Left ventricle myocardium superior (tissue), 1 donor: Measurements from ENCODE around the gene NOC2L. TPM values are rescaled to one million over a fixed set of nuclear protein-coding genes. Genes with fewer than 3 reads are reported as not detected.

Experiments used
- ATAC-seq: fragments of 200-7000 bp; cut with Tn5 transposase; one replicate; pipeline ENCODE4 v1.9.1; 2020; ENCODE audit warnings: mild to moderate bottlenecking, moderate library complexity
- DNase-seq: peaks from one replicate; pipeline ENCODE4 v3.0.0-alpha.2; 2020
- intact Hi-C: fragments of 100-400 bp; cut with micrococcal nuclease; formaldehyde crosslinking; loops from one replicate; pipeline ENCODE4 v1.11.0; 2022
- total RNA-seq: library from RNA; stranded (reverse); fragmentation: NEBNext Ultra II Directional; extraction: Animal tissue kit (Norgen Biotek cat#: 25700); gene quantifications from one replicate; pipeline ENCODE4 v1.2.1, GENCODE V29; 2021
- donor health status: DM: no; HTN: yes; CAD: no; lungs with severe emphysema.

Gene NOC2L
- total RNA-seq, 1 donor from 2014 or later, result 46.8 TPM

GRCh38 chr1:923991-924655 lies 34.9 kb downstream of the NOC2L start:
- ATAC-seq (no peak), DNase-seq (no peak)
- intact Hi-C loops, result no loop called here

- ATAC-seq, result peak; percentile 76
Measured at GRCh38 chr1:923131-923990, 35.7 kb downstream of the NOC2L start, which contains the start of gene SAMD11. Gene SAMD11, plus strand, starts transcription at chr1:923923. Its CDS starts 509 bp downstream, at chr1:924432.

DNA sequence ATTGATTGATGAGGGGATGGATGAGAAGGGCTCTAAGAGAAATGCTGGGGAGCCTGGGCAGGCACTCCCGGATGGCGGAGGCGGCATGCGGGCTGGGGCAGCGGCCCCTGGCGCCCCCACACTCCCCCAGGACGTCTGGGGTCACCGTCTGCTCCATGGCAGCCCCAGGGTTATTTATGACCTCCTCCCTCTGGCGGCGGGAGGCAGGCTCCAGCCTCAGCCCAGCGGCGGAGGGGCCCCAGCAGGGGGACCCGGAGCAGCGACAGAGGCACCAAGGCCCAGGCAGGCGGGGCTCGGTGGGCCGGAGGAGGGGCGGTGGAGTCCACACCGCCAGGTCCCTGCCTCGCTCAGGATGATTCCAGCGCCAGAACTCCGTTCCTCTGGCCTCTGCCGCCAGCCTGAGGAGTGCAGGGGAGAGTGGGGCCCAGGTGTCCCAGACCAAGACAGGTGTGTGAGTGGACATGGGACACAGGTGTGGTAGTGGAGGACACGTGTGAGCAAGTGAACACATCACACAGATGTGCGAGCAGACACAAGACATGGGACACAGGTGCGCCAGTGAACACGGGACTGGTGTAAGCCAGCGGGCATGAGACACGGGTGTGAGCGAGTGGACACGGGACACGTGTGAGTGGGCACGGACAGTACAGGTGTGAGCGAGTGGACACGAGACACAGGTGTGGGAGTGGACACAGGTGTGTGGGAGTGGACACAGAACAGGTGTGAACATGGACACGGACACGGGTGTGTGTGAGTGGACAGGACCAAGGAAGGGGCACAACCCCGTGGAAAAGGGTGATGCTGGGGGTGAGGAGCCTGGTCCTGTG lies 37.8 kb downstream of the NOC2L start:
- peak; percentile 81 for ATAC-seq
- intact Hi-C loops, result no loop called here
- DNase-seq, result peak; percentile 83

More at GRCh38 chr1:923131-923990, 35.7 kb downstream of the NOC2L start, which contains the start of gene SAMD11:
- DNase-seq, result peak; percentile 92
- intact Hi-C loops, result no loop called here

DNA sequence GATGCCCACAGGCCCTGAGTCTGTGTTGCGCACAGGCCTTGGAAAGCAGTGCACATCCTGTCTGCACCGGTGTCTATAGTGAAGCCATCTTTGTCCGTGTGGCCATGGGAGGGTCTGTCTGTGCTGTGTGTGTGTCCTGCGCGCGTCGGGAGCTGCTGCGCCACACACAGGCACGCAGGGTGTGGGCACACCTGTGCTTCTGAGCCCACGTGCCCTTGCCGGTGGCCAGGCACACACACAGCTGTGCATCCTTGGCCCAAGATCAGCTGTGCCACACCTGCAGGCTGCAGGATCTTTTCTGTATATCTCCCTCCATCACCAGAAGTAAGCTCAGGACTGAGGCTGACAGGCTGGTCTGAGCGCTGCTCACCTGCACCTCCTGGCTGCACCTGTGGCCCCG lies 38.5 kb downstream of the NOC2L start:
- ATAC-seq, result no peak
- intact Hi-C loops, result no loop called here
- DNase-seq, result no peak

DNA sequence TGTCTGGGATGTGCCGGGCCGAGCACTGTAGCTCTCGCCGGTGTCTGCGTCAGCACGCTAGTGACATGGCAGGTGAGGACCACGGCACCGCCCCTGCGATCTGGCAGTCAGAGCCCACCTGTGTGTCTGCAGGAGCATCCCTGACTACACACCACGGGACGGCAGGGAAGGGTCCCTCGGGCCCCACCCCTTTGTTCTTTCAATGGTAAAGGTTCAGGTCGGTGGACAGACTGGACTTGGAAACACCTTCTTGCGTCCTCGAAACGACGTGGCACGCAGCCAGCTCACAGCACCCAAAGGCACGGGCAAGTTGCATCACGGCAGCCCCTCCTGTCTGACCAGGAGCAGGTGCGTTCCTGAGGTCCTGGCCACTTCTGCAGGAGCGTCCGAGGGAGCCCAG lies 39.0 kb downstream of the NOC2L start:
- intact Hi-C loops, result no loop called here
- DNase-seq (no peak), ATAC-seq (no peak)

GRCh38 chr1:919271-919872 lies 39.7 kb downstream of the NOC2L start:
- no peak for ATAC-seq
- no peak for DNase-seq
- intact Hi-C loops, result no loop called here

- peak; percentile 15 for DNase-seq
- intact Hi-C loops, result no loop called here
- no peak for ATAC-seq
Measured at GRCh38 chr1:918843-919242, 40.2 kb downstream of the NOC2L start.

- intact Hi-C loops, result no loop called here
- no peak for ATAC-seq
- peak; percentile 20 for DNase-seq
Measured at GRCh38 chr1:918353-918752, 40.7 kb downstream of the NOC2L start.

DNA sequence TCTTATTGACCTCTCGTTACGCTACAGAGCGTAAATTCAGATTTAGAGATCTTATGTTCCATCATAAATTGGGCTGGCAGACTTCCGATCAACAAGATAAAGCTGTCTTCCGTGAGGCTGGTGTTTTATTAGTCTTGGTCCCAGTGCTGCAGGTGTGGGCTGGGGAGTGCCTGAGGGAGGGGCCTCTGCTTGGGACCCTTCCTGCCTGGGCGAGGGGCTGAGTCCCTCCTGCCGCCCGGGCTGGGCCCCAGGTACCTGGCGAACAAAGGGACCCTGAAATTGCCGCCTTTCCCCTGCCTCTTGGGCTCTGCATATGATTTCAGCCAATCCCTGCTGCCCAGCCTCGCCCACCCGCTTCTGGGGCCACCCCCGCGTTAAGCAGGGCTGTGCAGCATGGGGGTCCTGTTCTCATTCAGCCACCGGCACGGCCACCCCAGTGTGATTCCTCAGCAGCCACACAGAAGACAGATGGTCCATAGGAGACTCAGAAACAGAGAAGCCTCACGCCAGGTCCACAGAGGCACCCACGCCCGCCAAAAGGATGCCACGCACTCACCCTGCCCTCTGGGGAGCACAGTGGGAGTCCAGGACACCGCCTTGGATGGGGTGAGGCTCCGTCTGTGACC lies 41.5 kb downstream of the NOC2L start:
- DNase-seq, result peak; percentile 17
- intact Hi-C loops, result no loop called here
- ATAC-seq, result no peak

DNA sequence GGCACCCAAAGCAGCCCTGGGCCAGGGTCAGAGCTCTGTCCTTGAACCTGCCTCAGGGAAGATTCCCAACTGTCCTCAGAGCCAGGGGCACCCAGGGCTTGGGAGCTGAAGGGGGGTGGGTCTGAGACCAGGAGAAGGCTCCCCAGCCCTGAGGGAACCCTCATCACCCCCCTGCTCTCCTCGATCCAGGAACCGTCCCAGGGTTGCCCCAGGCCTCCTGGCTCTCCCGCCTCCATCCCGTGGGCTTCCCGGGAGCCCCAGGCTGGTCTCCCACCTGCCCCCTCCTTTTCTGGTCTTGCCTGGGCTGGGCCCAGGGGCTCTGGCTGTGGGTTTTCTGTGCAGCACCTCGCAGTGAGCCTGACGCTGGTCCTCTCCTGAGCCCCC lies 42.0 kb downstream of the NOC2L start:
- DNase-seq (peak; percentile 10), ATAC-seq (no peak)
- intact Hi-C loops, result no loop called here

GRCh38 chr1:916173-917075 lies 42.6 kb downstream of the NOC2L start:
- DNase-seq (peak; percentile 40), ATAC-seq (no peak)
- intact Hi-C loops, result no loop called here

GRCh38 chr1:915295-916172 lies 43.5 kb downstream of the NOC2L start:
- no peak for ATAC-seq
- peak; percentile 27 for DNase-seq
- intact Hi-C loops, result no loop called here

- intact Hi-C loops, result no loop called here
- DNase-seq (no peak), ATAC-seq (no peak)
Measured at GRCh38 chr1:914891-915280, 44.2 kb downstream of the NOC2L start.

DNA sequence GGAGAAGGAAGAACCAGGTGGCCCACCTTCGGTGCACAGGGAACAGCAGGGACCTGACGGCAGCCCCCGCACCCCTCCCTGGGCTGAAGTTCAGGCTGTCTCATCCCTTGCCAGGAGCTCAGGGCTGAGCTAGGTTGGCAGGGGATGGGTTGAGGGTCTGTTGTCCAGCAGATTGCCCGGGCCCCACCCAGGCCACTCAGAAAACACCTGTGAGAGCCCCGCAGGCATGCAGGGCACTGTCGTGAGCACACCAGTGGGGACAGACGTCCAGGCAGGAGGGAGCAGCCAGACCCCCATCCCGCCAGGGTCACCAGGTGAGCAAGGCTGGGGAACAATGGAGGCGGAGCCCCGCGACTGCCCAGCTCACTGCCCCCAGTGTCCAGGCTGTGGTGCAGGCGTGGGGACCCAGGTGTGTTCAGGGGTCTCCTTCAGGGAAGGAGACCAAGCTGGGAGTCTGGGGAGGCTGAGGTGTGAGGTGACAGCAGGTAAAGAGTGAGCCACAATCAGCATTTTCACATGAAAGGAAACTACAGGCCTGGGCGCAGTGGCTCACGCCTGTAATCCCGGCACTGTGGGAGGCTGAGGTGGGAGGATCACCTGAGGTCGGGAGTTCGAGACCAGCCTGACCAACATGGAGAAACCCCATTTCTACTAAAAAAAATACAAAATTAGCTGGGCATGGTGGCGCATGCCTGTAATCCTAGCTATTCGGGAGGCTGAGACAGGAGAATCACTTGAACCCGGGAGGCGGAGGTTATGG lies 44.7 kb downstream of the NOC2L start:
- intact Hi-C loops, result no loop called here
- ATAC-seq (no peak), DNase-seq (peak; percentile 24)

GRCh38 chr1:913491-914130 lies 45.4 kb downstream of the NOC2L start:
- ATAC-seq, result no peak
- intact Hi-C loops, result no loop called here
- DNase-seq, result no peak
